Ishikawa (cell line): Measurements from ENCODE around the gene COA5.

Experiments
- CREB1 ChIP-seq: IDR thresholded peaks from 2 replicates; pipeline ENCODE4 v1.6.1; 2012; ENCODE audit warnings: low read depth
- EP300 ChIP-seq: IDR thresholded peaks from 2 replicates; pipeline ENCODE4 v1.6.1; 2012; ENCODE audit warnings: borderline replicate concordance
- FOXM1 ChIP-seq: IDR thresholded peaks from 2 replicates; pipeline ENCODE4 v1.6.1; 2012; ENCODE audit warnings: low read depth, borderline replicate concordance
- MAX ChIP-seq: IDR thresholded peaks from 2 replicates; pipeline ENCODE4 v1.6.1; 2012
- REST ChIP-seq: IDR thresholded peaks from 2 replicates; pipeline ENCODE4 v1.6.1; 2012; ENCODE audit warnings: low read depth, mild to moderate bottlenecking
- USF1 ChIP-seq: IDR thresholded peaks from 2 replicates; pipeline ENCODE4 v1.6.1; 2012
- YY1 ChIP-seq: IDR thresholded peaks from 2 replicates; pipeline ENCODE4 v1.6.1; 2012; ENCODE audit warnings: low read depth

GRCh38 chr2:98568161-98568956, 40.0 kb downstream of the COA5 start:
- TF ChIP-seq CREB1 (no peak), MAX (no peak), FOXM1 (no peak), EP300 (no peak), REST (no peak), YY1 (no peak), USF1 (no peak)
